Liver (tissue), 3 donors: ENCODE data around the gene FADS1.

ENCODE experiments used
- EGR1 ChIP-seq, 2 donors: IDR thresholded peaks; 2 replicates each; pipeline ENCODE4 v1.6.1; 2016 to 2018; ENCODE audit warnings: antibody characterized with exemption in 2 of 2, low read depth in 2 of 2
- FOXA1 ChIP-seq: IDR thresholded peaks from 2 replicates; pipeline ENCODE4 v1.6.1; 2016; ENCODE audit warnings: antibody characterized with exemption
- RAD21 ChIP-seq, 2 donors: IDR thresholded peaks; 2 replicates each; pipeline ENCODE4 v1.6.1; 2016; ENCODE audit warnings: antibody characterized with exemption in 2 of 2, mild to moderate bottlenecking in 2 of 2
- TAF1 ChIP-seq: conservative IDR thresholded peaks from 2 replicates; pipeline ENCODE4 v1.6.1; 2016; ENCODE audit warnings: antibody characterized with exemption, mild to moderate bottlenecking
- TF ChIP-seq, protein P1 (sequence below): fragments of 150-350 bp; IDR thresholded peaks from 2 replicates; pipeline ENCODE4 v1.5.1; 2017; ENCODE audit warnings: improper control_type of control experiment, low read depth, low read length; ENCODE audit not compliant: missing input control
- donor health status: healthy.
- donor health status: healthy.

DNA sequence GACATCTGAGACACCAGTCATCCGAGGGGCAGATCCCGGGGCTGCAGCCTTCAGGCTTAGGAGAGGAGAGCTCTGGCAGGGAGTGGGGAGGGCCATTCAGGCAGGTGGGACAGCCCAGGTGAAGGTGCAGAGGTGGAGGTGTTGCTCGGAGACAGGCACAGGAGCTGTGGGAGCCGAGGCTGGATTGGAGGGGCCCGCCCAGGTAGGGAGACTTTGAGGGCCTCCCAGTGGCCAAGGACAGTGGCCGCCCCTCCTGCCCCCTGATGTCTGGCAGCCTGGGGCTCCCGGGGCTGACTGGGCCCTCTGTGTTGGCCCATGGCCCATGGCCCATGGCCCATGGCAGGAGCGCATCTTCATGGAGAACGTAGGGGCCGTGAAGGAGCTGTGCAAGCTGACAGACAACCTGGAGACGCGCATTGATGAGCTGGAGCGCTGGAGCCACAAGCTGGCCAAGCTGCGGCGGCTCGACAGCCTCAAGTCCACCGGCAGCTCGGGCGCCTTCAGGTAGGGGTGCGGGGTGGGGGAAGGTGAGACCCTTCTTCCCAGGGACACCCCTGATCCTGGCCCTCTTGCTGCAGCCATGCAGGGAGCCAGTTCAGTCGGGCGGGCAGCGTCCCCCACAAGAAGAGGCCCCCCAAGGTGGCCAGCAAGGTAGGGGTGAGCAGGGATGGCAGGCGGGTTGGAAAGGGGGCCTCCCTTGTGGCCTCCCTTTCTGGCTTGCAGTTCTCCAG lies 37.7 kb downstream of the FADS1 start:
- TF ChIP-seq, protein P1, sequence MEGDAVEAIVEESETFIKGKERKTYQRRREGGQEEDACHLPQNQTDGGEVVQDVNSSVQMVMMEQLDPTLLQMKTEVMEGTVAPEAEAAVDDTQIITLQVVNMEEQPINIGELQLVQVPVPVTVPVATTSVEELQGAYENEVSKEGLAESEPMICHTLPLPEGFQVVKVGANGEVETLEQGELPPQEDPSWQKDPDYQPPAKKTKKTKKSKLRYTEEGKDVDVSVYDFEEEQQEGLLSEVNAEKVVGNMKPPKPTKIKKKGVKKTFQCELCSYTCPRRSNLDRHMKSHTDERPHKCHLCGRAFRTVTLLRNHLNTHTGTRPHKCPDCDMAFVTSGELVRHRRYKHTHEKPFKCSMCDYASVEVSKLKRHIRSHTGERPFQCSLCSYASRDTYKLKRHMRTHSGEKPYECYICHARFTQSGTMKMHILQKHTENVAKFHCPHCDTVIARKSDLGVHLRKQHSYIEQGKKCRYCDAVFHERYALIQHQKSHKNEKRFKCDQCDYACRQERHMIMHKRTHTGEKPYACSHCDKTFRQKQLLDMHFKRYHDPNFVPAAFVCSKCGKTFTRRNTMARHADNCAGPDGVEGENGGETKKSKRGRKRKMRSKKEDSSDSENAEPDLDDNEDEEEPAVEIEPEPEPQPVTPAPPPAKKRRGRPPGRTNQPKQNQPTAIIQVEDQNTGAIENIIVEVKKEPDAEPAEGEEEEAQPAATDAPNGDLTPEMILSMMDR = no peak
- TF ChIP-seq EGR1 (IDR thresholded peaks at IDR 0.05; ENCODE audit: low read depth in 2 of 2) (no peak), TAF1 (no peak), RAD21 (IDR thresholded peaks at IDR 0.05) (no peak), FOXA1 (no peak)
